GM12864 (cell line): ENCODE measurements around the gene ZFYVE27.
A peak's percentile ranks its signal among the peaks of the same experiment; 100 is the strongest.
"Not testable (repeated sequence)": the region's sequence is repeated elsewhere in the genome, so short reads cannot be mapped to it uniquely, and the experiment has no call there.

Experiments
- DNase-seq: peaks from one replicate; pipeline ENCODE4 v3.0.0-alpha.2; 2011; ENCODE audit warnings: low read depth
- H3K4me3 ChIP-seq: 2 replicates; pipeline ENCODE4 v1.5.1; 2011; ENCODE audit warnings: mild to moderate bottlenecking, low read depth, low read length, control low read depth
- CTCF ChIP-seq: IDR thresholded peaks from 2 replicates; pipeline ENCODE4 v1.5.1; 2011; ENCODE audit warnings: low read depth, mild to moderate bottlenecking, moderate library complexity, low read length, control low read depth, inconsistent platforms; ENCODE audit errors: missing control alignments

ZFYVE27 gene, protein sequence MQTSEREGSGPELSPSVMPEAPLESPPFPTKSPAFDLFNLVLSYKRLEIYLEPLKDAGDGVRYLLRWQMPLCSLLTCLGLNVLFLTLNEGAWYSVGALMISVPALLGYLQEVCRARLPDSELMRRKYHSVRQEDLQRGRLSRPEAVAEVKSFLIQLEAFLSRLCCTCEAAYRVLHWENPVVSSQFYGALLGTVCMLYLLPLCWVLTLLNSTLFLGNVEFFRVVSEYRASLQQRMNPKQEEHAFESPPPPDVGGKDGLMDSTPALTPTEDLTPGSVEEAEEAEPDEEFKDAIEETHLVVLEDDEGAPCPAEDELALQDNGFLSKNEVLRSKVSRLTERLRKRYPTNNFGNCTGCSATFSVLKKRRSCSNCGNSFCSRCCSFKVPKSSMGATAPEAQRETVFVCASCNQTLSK

DNA sequence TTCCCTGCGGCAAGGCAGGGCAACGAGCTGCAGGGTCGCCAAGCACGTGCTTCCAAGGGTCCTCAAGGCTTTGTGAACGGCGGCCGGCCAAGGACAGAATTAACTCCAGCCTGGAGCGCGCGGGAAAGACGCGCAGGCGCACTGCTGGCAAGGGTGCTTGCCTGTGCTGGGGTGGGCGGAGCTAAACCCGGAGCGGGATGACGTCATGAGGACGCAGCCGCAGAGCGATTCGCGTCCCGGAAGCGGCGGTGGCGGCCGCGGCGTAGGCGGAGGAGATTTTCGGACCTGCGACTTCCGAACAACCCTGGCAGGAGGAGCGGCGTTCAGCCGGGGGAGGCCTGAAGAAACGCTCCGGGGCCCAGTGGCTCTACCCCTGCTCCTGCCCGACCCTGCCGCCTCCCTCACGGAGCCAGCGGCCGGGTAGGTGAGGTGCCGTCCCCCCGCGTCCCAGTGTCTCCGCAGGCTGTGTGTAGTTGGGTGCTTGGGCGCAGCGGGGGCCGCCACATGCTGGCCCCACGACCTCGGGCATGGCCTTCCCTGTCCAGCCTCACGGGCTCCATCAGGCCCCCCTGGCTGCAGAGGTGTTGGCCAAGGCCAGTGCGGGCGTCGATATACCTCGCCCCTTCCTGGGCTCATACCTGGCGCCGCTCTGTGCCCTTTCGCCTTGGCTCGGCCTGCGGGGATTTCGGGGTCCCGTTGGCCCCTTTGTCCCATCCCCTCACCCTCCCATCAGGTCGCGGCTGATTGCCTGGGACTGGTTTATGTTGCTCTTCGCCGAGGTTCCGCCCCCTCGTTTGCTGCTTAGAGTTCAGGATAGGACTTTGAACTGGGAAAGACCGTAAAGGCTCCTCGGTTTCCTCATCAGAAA, at the start of gene ZFYVE27:
TSS of gene ZFYVE27 (plus strand) at position 227 of the 868 bp plus-strand sequence. CDS start 1,350 bp downstream, outside the sequence.
- H3K4me3 ChIP-seq, result peak within 1 kb of the TSS; percentile 97
- DNase-seq, result peak; percentile 87
- TF ChIP-seq CTCF, result no peak

- DNase-seq, result no peak
- no peak for TF ChIP-seq CTCF
- peak overlapping the region; percentile 68 for H3K4me3 ChIP-seq
Observed at GRCh38 chr10:97687785-97688781, 48.8 kb upstream of the ZFYVE27 start.

GRCh38 chr10:97689559-97690020, 47.3 kb upstream of the ZFYVE27 start:
- TF ChIP-seq CTCF, result no peak

DNA sequence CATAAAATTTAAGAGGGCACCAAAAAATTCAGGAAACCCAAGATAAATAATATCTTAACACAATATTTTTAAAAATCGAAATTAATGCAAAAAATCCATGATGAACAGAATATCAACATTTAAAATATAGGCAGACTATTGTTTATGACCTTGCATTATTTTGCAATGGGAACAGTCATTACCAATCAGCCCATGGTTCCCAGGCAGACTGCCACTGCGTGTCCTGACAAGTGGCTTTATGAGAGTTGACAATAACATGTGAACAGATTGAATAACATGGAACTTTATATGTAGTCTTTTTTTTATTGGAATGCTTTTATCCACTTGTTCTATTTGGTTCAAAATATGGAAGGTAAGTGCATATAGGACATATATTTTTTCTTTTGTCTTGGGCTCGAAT, 46.8 kb upstream of the ZFYVE27 start:
- no peak for TF ChIP-seq CTCF
- no peak overlapping the region for H3K4me3 ChIP-seq
- DNase-seq, result no peak

More at GRCh38 chr10:97689559-97690020, 47.3 kb upstream of the ZFYVE27 start:
- DNase-seq, result no peak
- no peak overlapping the region for H3K4me3 ChIP-seq

- not testable (repeated sequence) for H3K4me3 ChIP-seq, DNase-seq
Observed at GRCh38 chr10:97698072-97698655, 38.8 kb upstream of the ZFYVE27 start.

DNA sequence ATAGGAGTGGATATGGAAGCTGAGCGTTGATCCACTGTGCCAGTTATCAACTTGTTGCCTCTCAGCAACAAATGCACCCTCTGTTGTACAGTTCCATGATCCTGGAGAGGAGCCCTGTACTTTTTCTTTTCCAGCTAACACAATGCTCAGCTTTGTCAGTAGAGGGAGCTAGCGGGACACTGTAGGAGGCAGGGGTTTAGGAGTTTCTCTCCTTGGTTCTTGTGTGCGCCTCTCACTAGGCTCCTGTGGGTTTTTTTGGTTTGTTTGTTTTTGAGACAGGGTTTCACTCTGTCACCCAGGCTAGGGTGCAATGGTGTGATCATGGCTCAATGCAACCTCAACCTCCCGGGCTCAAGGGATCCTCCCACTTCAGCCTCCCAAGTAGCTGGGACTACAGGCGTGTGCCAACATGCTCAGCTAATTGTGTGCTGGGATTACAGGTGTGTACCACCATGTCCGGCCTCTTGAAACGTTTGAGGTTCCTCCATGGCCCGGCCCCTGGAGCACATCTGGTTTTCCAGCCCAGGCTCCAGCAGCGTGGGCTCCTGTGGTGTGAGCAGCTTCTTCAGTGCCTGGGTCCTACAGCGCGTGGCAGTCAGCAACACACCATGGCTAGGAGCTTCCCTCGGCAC, 35.4 kb upstream of the ZFYVE27 start:
- no peak overlapping the region for H3K4me3 ChIP-seq
- DNase-seq, result peak; percentile 39
- TF ChIP-seq CTCF, result peak; percentile 92
